ENCODE results near the gene SLC50A1. TPM values are rescaled to one million over a fixed set of nuclear protein-coding genes. Genes with fewer than 3 reads are reported as not detected.

SLC50A1 gene
- total RNA-seq, 1 donor from 2014 or later, result 11.8 TPM

DNA sequence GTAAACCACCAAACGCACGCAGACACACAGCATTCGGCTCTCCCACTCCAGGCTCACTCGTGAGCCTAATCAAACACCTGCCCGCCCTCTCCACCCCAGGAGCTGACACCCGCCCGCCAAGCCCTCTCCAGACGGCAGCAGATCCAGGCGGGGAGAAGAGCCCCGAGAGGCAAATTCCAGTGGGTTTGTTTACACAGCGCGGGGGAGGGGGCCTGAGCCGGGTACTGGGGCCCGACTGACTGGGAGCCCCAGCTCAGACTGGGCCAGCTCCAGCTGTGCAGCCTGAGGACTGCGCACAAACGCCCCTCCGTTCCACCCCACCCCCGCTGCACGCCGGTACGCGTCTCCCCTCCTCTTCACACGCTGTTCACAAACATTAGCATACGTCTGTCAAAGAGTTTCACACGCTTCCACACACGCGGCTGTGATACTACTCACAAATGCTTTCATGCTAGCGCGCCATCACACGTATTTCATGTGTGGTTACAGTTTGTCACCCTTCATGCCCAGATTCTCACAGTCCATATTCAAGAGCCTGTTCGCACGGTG lies 9.0 kb upstream of the SLC50A1 start:
- peak overlapping the region; percentile 78 to 88 for H3K4me3 ChIP-seq
- H3K27me3 ChIP-seq, result no peaks in the 10 kb centered on the region
- peak overlapping the region; percentile 92 for H3K27ac ChIP-seq
- DNase-seq (ENCODE audit: extremely low spot score in 2 of 2), result no peak
- peaks cover 79% of the 10 kb centered on the region for H3K4me1 ChIP-seq
- H3K36me3 ChIP-seq, result peaks cover 0 to 4% of the 10 kb centered on the region in 2 donors
- intact Hi-C loops (cut with DNase I), result no loop called here
- TF ChIP-seq, protein P1, sequence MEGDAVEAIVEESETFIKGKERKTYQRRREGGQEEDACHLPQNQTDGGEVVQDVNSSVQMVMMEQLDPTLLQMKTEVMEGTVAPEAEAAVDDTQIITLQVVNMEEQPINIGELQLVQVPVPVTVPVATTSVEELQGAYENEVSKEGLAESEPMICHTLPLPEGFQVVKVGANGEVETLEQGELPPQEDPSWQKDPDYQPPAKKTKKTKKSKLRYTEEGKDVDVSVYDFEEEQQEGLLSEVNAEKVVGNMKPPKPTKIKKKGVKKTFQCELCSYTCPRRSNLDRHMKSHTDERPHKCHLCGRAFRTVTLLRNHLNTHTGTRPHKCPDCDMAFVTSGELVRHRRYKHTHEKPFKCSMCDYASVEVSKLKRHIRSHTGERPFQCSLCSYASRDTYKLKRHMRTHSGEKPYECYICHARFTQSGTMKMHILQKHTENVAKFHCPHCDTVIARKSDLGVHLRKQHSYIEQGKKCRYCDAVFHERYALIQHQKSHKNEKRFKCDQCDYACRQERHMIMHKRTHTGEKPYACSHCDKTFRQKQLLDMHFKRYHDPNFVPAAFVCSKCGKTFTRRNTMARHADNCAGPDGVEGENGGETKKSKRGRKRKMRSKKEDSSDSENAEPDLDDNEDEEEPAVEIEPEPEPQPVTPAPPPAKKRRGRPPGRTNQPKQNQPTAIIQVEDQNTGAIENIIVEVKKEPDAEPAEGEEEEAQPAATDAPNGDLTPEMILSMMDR (IDR thresholded peaks at IDR 0.05), result no peak
- no peak for TF ChIP-seq POLR2AphosphoS5 (IDR thresholded peaks at IDR 0.05; ENCODE audit: insufficient read depth in 1 of 2, low read depth in 1 of 2)
- no peak for TF ChIP-seq POLR2A (IDR thresholded peaks at IDR 0.05)
- no peaks in the 10 kb centered on the region for H3K9me3 ChIP-seq

DNA sequence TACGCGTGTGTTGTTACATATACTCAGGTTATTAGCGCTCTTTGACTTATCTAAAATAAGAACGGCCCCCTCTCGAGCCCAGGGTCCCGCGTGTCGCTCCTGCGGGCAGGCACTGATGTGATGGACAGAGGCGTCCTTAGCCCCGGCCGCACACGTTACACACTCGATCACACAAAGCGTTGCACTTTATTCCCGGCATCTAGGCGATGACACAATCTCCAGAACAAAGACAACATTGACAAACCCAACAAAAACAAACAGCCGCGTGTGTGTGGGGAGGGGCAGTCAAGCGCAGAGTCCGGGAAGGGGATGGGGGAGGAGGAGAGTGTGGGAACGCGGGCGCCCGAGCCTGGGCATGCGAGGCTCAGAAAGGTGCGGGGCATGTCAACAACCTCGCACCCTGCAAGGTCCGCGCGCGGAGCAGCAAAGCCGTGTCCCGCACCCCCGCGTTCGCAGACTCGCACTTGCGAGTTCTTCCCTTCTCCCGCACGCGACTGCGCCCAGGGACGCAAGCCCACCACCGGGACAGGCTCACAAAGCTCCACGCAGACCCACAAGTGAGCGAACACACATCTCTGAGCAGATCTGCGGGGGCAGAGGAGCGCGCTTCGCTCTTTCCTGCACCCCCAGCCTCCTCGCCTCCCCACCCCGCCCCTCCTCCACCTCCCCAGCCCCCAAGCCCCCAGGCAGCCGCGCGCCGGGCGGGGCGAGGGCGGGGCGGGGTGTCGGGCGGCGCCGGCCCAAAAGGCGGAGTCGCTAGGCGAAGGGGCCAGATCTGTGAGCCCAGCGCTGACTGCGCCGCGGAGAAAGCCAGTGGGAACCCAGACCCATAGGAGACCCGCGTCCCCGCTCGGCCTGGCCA lies 8.3 kb upstream of the SLC50A1 start, which contains the start of gene EFNA1:
TSS of gene EFNA1 (plus strand) at position 772 of the 862 bp plus-strand sequence. CDS start 102 bp downstream, outside the sequence.
- peak in 1 of 2 donors; percentile 87 for DNase-seq (ENCODE audit: extremely low spot score in 2 of 2)
- no peaks in the 10 kb centered on the region for H3K9me3 ChIP-seq
- peaks cover 86% of the 10 kb centered on the region for H3K4me1 ChIP-seq
- H3K27ac ChIP-seq, result peak within 1 kb of the TSS; percentile 92
- intact Hi-C loops (cut with DNase I), result no loop called here
- peak within 1 kb of the TSS; percentile 78 to 88 for H3K4me3 ChIP-seq
- H3K27me3 ChIP-seq, result no peaks in the 10 kb centered on the region
- peaks cover 0 to 11% of the 10 kb centered on the region in 2 donors for H3K36me3 ChIP-seq
- TF ChIP-seq, protein P1 (IDR thresholded peaks at IDR 0.05), result no peak
- TF ChIP-seq POLR2AphosphoS5 (IDR thresholded peaks at IDR 0.05; ENCODE audit: insufficient read depth in 1 of 2, low read depth in 1 of 2) (peak; percentile 13 to 45), POLR2A (IDR thresholded peaks at IDR 0.05) (peak in 1 of 2 donors; percentile 64)

DNA sequence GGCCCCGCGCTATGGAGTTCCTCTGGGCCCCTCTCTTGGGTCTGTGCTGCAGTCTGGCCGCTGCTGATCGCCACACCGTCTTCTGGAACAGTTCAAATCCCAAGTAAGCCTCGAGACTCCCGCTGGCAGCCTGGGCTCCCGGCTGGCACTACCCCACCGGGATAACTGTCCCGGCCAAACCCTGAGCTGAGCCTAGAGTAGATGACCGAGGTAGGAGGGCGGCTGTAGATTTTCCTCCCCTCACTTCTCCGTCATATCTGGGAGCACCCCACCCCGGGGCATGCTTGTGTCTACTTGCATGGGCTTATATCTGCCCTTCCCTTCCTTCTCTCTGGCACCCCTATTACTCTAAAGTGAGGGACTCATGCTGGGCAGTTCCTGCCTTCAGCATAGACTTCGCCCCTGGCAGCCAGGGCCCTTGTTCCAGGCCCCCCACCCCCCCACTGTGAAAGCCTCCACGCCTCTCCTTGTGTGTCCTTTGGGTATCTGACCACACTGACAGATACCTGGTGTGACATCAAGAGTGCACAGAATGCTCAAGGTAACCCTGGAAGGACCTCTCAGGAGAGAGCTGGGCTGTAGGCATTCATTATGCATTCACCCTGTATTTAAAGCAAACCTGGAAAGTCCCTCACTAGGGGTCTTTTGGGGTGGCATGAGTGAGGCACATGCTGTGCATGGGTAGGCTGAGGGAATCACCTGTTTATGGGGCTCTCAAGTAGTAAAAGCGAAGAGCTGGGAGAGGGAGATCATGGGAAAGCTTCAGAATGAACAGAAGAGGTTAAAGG lies 7.5 kb upstream of the SLC50A1 start:
- Histone ChIP-seq H3K4me1 (peaks cover 90% of the 10 kb centered on the region), H3K27me3 (no peaks in the 10 kb centered on the region), H3K9me3 (no peaks in the 10 kb centered on the region), H3K27ac (peak overlapping the region; percentile 92), H3K36me3 (peaks cover 0 to 19% of the 10 kb centered on the region in 2 donors), H3K4me3 (peak overlapping the region; percentile 78 to 88)
- peak in 1 of 2 donors; percentile 77 for TF ChIP-seq POLR2AphosphoS5 (IDR thresholded peaks at IDR 0.05; ENCODE audit: insufficient read depth in 1 of 2, low read depth in 1 of 2)
- TF ChIP-seq POLR2A (IDR thresholded peaks at IDR 0.05), result no peak
- TF ChIP-seq, protein P1 (IDR thresholded peaks at IDR 0.05), result no peak
- DNase-seq (ENCODE audit: extremely low spot score in 2 of 2), result no peak
- intact Hi-C loops (cut with DNase I), result no loop called here

DNA sequence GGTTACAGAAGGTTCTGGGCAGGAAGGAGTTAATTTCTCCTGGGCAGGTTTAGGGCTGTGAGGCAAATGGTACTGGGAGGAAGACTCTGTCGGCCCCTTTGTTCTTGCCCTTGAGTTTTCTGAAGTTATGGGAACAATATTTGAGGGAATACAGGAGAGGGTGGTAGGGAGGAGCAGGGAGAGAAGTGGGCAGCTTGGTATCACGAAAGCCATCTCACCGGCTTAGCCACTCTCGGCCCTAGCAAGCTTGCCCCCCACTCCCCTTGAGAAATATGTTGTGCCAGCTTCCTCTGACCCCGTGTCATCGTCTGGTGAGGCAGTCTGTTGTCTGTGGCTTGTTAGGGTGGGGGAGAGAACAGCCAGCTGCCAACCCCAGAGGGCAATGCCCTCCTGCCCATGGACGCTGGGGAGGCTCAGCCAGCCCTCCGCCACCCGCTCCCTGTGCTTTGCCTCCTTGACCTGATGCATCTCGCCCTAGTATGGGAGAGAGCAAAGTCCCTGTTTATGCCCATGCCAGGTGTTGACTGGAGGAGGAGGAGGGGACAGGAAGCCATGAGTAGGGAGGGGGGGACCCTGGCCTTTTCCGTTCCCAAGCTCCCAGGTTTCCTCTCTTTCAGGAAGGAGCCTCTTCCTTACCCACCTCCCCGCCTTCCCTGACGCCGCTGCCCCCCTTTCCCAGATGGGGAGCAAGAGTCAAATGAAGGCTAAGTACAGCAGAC lies 6.7 kb upstream of the SLC50A1 start:
- no peak for TF ChIP-seq POLR2AphosphoS5 (IDR thresholded peaks at IDR 0.05; ENCODE audit: insufficient read depth in 1 of 2, low read depth in 1 of 2)
- intact Hi-C loops (cut with DNase I), result no loop called here
- no peak for DNase-seq (ENCODE audit: extremely low spot score in 2 of 2)
- Histone ChIP-seq H3K4me3 (peak overlapping the region; percentile 78 to 88), H3K27ac (peak overlapping the region; percentile 92), H3K4me1 (peaks cover 90% of the 10 kb centered on the region), H3K36me3 (peaks cover 0 to 26% of the 10 kb centered on the region in 2 donors), H3K27me3 (no peaks in the 10 kb centered on the region), H3K9me3 (no peaks in the 10 kb centered on the region)
